LHCN-M2 (cell line): ENCODE measurements around the gene LY6G6C. TPM values are rescaled to one million over a fixed set of nuclear protein-coding genes. Genes with fewer than 3 reads are reported as not detected.
A peak's percentile ranks its signal among the peaks of the same experiment; 100 is the strongest.

ENCODE experiments used
- DNase-seq: peaks from one replicate; pipeline ENCODE4 v3.0.0-alpha.2; 2012; ENCODE audit warnings: low read depth
- total RNA-seq: library from RNA; depleted of rRNA; stranded (reverse); fragments of >200 nt; gene quantifications from 2 replicates; pipeline ENCODE4 v1.2.3, GENCODE V29; 2014; rRNA removed

The LY6G6C gene
- total RNA-seq, 1 experiment from 2014 or later, result not detected

DNA sequence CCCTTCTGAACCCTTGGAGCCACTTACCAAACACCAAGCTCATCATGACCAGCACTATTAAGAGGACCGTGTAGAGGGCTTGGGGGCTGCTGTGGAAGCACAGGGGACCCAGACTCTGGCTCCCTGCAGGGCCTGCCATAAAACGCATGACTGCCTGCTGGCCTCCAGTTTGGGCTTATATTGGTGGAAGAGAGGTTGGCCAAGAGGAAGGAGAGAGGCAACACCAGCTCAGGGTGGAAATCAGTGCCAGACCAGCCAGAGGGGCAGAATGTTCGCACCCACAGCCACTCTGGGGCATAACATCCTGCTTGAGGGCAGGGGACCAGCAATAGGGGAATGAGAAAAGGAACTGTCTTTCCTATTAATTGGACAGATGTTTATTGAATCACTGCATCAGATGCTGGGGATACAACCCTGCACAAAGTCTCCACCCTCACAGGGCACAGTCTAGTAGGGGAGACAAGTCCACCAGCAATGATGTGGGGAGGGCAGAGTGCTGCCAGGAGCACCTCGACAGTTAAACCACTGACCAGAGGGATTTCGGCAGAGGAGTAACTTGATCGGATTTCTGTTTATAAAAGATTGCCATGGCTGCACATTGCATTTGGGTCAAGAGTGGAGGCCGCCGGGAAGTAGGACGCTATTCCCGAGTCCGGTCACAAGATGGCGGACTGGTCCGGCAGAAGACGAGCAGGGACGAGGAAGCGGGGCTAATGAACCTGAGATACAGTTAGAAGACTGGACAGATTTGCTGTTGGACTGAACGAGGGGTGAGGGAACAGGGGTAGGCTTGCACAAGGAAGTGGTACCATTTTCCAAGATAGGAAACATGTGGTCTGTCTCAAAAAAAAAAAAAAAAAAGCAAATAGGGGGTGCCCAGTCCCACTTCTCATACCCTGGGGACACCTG lies 41.1 kb downstream of the LY6G6C start, which contains the start of gene LY6G5C:
Gene LY6G5C, minus strand, starts transcription at position 842 of the 909 bp plus-strand sequence. Its CDS starts 694 bp downstream, at position 148.
- peak; percentile 90 for DNase-seq

DNA sequence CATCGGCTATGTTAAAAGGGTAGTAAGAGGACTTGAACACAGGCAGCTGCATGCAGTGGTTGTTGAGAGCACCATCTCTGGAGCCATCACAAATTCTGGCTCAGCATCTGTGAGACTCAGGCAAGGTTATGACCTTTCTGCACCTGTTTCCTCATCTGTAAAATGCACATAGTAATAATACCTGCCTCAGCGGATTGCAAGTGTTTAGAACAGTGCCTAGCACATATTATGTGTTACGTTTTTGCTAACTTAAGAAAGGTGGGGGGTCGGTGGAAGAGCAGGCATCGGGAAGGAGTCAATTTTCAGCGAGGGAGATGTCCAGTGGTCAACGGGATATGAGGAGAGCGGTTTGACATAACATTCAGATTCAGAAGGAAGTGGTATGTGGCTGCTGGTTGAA lies 43.6 kb downstream of the LY6G6C start:
- no peak for DNase-seq

DNA sequence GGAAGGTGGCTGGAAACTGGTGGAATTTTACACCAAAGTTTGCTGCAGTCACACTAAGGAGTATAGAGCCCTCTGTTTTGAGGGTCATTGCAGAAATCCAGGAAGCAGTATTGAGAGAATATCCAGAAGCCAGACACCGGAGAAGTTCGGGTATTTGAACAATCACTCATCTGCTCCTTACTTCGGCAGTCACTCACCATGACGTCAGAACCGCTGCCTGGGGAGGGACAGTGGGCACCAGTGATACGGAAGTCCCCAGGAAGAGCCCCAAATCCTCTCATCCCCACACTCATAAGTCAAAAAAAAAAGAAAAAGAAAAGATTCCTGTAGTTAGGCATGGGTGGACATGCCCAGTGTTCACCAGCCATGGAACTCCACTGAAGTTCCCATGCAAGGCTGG lies 44.6 kb downstream of the LY6G6C start:
- no peak for DNase-seq

DNA sequence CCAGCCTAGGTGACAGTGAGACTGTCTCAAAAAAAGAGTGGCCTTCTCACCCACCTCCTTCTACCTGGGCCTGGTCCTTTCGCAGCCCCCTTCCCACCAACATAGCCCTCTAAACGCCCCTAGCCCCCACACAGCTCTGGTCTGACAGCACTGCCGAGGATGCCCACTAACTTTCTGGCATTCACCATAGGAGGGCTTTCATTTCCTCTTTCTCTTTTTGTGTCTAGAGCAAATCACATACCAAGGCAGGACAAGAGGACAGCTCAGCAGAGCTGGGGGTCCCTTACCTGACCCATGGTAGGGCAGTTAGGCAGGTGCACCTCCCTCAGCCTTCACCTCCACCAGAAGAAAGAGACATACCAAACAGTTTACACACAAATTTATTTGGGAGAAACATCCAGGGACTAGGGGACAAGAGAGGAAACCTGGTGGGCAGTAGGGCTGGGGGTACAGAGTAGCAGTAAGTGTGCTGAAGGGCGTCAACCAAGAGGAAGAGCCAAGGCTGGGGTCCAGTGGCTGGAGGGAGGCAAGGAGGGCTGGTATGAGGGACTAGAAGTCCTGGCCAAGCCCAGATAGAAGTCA lies 45.1 kb downstream of the LY6G6C start:
- DNase-seq, result no peak

DNA sequence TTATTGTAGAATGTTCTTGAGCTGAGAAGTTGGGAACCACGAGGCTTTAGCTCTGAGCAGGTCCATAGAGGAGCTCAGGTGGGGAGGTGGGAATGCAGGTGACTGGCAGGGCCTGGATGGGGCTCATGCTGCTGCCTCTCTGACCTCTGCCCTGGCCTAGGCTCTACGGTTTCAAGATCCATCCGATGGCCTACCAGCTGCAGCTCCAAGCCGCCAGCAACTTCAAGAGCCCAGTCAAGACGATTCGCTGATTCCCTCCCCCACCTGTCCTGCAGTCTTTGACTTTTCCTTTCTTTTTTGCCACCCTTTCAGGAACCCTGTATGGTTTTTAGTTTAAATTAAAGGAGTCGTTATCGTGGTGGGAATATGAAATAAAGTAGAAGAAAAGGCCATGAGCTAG lies 51.9 kb downstream of the LY6G6C start, which contains the start of gene LY6G5B:
Gene LY6G5B, plus strand, starts transcription at position 301 of the 400 bp plus-strand sequence. CDS start 975 bp downstream, outside the sequence.
- no peak for DNase-seq

Other genes starting within 250 kb of the LY6G6C start
- 10.6 and 13.0 TPM in 2 replicates for gene MICB, start 223.6 kb downstream of the LY6G6C start, total RNA-seq
- not detected in 2 replicates for gene MCCD1, start 192.8 kb downstream of the LY6G6C start, total RNA-seq
- gene DDX39B, start 179.7 kb downstream of the LY6G6C start, total RNA-seq, result 402 and 452 TPM in 2 replicates
- 3.1 and 3.3 TPM in 2 replicates for gene ATP6V1G2, start 175.1 kb downstream of the LY6G6C start, total RNA-seq
- gene NFKBIL1, start 174.1 kb downstream of the LY6G6C start, total RNA-seq, result 21.2 and 26.8 TPM in 2 replicates
- not detected in 2 replicates for gene LTA, start 149.5 kb downstream of the LY6G6C start, total RNA-seq
- gene TNF, start 146.2 kb downstream of the LY6G6C start, total RNA-seq, result not detected in 2 replicates
- gene LTB, start 139.3 kb downstream of the LY6G6C start, total RNA-seq, result not detected in 2 replicates
- not detected in 2 replicates for gene LST1, start 135.5 kb downstream of the LY6G6C start, total RNA-seq
- gene NCR3, start 128.7 kb downstream of the LY6G6C start, total RNA-seq, result not detected in 2 replicates
- gene AIF1, start 106.5 kb downstream of the LY6G6C start, total RNA-seq, result not detected in 2 replicates
- 75.9 and 81.7 TPM in 2 replicates for gene PRRC2A, start 101.0 kb downstream of the LY6G6C start, total RNA-seq
- 180 and 219 TPM in 2 replicates for gene BAG6, start 69.1 kb downstream of the LY6G6C start, total RNA-seq
- 3.9 and 4.4 TPM in 2 replicates for gene APOM, start 65.9 kb downstream of the LY6G6C start, total RNA-seq
- 30.0 and 31.3 TPM in 2 replicates for gene C6orf47, start 61.0 kb downstream of the LY6G6C start, total RNA-seq
- 28.5 and 31.2 TPM in 2 replicates for gene GPANK1, start 56.7 kb downstream of the LY6G6C start, total RNA-seq
- gene CSNK2B, start 55.7 kb downstream of the LY6G6C start, total RNA-seq, result 292 and 320 TPM in 2 replicates
- 2.4 and 4.0 TPM in 2 replicates for gene LY6G5B, start 51.8 kb downstream of the LY6G6C start, total RNA-seq
- gene LY6G5C, start 40.7 kb downstream of the LY6G6C start, total RNA-seq, result 1.4 and 3.2 TPM in 2 replicates
- 45.8 and 50.5 TPM in 2 replicates for gene ABHD16A, start 18.4 kb downstream of the LY6G6C start, total RNA-seq
- gene LY6G6F, start 14.9 kb downstream of the LY6G6C start, total RNA-seq, result not detected in 2 replicates
- not detected in 2 replicates for gene LY6G6D, start 6.4 kb downstream of the LY6G6C start, total RNA-seq
- gene MPIG6B, start 1.6 kb upstream of the LY6G6C start, total RNA-seq, result not detected in 2 replicates
- gene DDAH2, start 7.6 kb upstream of the LY6G6C start, total RNA-seq, result 78.4 and 85.8 TPM in 2 replicates
- gene CLIC1, start 14.8 kb upstream of the LY6G6C start, total RNA-seq, result 771 and 894 TPM in 2 replicates
- 13.2 and 16.5 TPM in 2 replicates for gene MSH5, start 18.3 kb upstream of the LY6G6C start, total RNA-seq
- gene SAPCD1, start 40.9 kb upstream of the LY6G6C start, total RNA-seq, result 1.5 and 2.7 TPM in 2 replicates
- not detected in 2 replicates for gene VWA7, start 55.6 kb upstream of the LY6G6C start, total RNA-seq
- 63.2 and 68.7 TPM in 2 replicates for gene VARS1, start 74.0 kb upstream of the LY6G6C start, total RNA-seq
- 78.7 and 88.2 TPM in 2 replicates for gene LSM2, start 85.2 kb upstream of the LY6G6C start, total RNA-seq
- gene HSPA1L, start 93.5 kb upstream of the LY6G6C start, total RNA-seq, result 0.71 and 1.5 TPM in 2 replicates
- gene HSPA1A, start 93.8 kb upstream of the LY6G6C start, total RNA-seq, result 98.9 and 101 TPM in 2 replicates
- 86.1 and 92.2 TPM in 2 replicates for gene HSPA1B, start 106.0 kb upstream of the LY6G6C start, total RNA-seq
- gene NEU1, start 141.1 kb upstream of the LY6G6C start, total RNA-seq, result 43.9 and 57.2 TPM in 2 replicates
- gene SLC44A4, start 157.3 kb upstream of the LY6G6C start, total RNA-seq, result 0.06 TPM in 1 of 2 replicates, not detected in the other
- 58.6 and 60.5 TPM in 2 replicates for gene EHMT2, start 176.0 kb upstream of the LY6G6C start, total RNA-seq
- 1.2 and 3.0 TPM in 2 replicates for gene ZBTB12, start 180.3 kb upstream of the LY6G6C start, total RNA-seq
- gene C2, start 206.0 kb upstream of the LY6G6C start, total RNA-seq, result 0.86 and 1.2 TPM in 2 replicates
- 1.1 and 1.4 TPM in 2 replicates for gene CFB, start 224.3 kb upstream of the LY6G6C start, total RNA-seq
- gene NELFE, start 237.2 kb upstream of the LY6G6C start, total RNA-seq, result 129 TPM in 2 replicates
- 40.0 and 44.1 TPM in 2 replicates for gene SKIC2, start 237.4 kb upstream of the LY6G6C start, total RNA-seq